B cell (primary cell): Measurements from ENCODE around the gene SERP1. TPM values are rescaled to one million over a fixed set of nuclear protein-coding genes. Genes with fewer than 3 reads are reported as not detected.

Source experiments
- ATAC-seq: fragments of 200-7000 bp; cut with Tn5 transposase; one replicate; pipeline ENCODE4 v1.10.0; 2021; ENCODE audit warnings: low read depth, mild to moderate bottlenecking, moderate number of reproducible peaks, moderate library complexity
- CTCF ChIA-PET: fragments of 350-600 bp; sonication (Branson Sonifier 250); formaldehyde crosslinking; loops from one replicate; lab custom pipeline; 2021; ENCODE audit warnings: antibody characterized with exemption, inconsistent platforms; lab: Charles Lee
- POLR2A ChIA-PET: fragments of 350-600 bp; sonication (Branson Sonifier 250); formaldehyde crosslinking; loops from one replicate; lab custom pipeline; 2021; ENCODE audit warnings: antibody characterized with exemption; lab: Charles Lee
- DNase-seq: peaks from one replicate; pipeline ENCODE4 v3.0.0; 2013
- H2AFZ ChIP-seq: 2 replicates; pipeline ENCODE4 v1.6.1; 2012; ENCODE audit warnings: mild to moderate bottlenecking, low read depth, low read length; ENCODE audit not compliant: insufficient read depth, poor library complexity, severe bottlenecking
- H3K27ac ChIP-seq, 2 donors: 1 replicate in 1 of 2; 2 replicates in 1 of 2; pipeline ENCODE4 v1.5.1; 2012 to 2013; ENCODE audit warnings: low read length in 2 of 2, mild to moderate bottlenecking in 2 of 2, moderate library complexity in 1 of 2
- H3K27me3 ChIP-seq, 4 experiments: fragments of 200-600 bp in 1 of 4; sonication (generic) in 1 of 4; replicated peaks in 1 of 4; 1 replicate in 2 of 4; 2 replicates in 2 of 4; pipeline versions ENCODE4 v1.6.1 to v1.7.0; 2013 to 2016; ENCODE audit warnings: low read length in 3 of 4, mild to moderate bottlenecking in 2 of 4, mixed read lengths in 1 of 4, moderate library complexity in 1 of 4; ENCODE audit not compliant: insufficient read depth in 4 of 4, control insufficient read depth in 3 of 4; ENCODE audit errors: control extremely low read depth in 1 of 4
- H3K36me3 ChIP-seq, 2 experiments: replicated peaks in 1 of 2; 1 replicate in 1 of 2; 2 replicates in 1 of 2; pipeline versions ENCODE4 v1.6.1 to v1.7.1; 2013; ENCODE audit warnings: low read length in 1 of 2; ENCODE audit not compliant: insufficient read depth in 2 of 2, control insufficient read depth in 1 of 2; ENCODE audit errors: control extremely low read depth in 1 of 2, extremely low read depth in 1 of 2
- H3K4me1 ChIP-seq, 2 donors: fragments of 200-600 bp in 1 of 2; sonication (generic) in 1 of 2; 1 replicate in 1 of 2; 2 replicates in 1 of 2; pipeline versions ENCODE4 v1.5.1 to v1.6.1; 2013 to 2017; ENCODE audit warnings: low read length in 2 of 2; ENCODE audit not compliant: control insufficient read depth in 2 of 2, insufficient read depth in 2 of 2
- H3K4me2 ChIP-seq: replicated peaks from 2 replicates; pipeline ENCODE3; 2012; ENCODE audit warnings: mild to moderate bottlenecking, low read depth, low read length; ENCODE audit not compliant: poor library complexity, severe bottlenecking
- H3K4me3 ChIP-seq, 5 experiments: fragments of 200-600 bp in 1 of 5; sonication (generic) in 1 of 5; 1 replicate in 3 of 5; 2 replicates in 2 of 5; pipeline versions ENCODE4 v1.5.1 to v1.7.0; 2011 to 2016; ENCODE audit warnings: low read length in 4 of 5, mild to moderate bottlenecking in 4 of 5, low read depth in 2 of 5, control low read depth in 1 of 5, moderate library complexity in 1 of 5; ENCODE audit not compliant: insufficient read depth in 1 of 5; ENCODE audit errors: control extremely low read depth in 1 of 5, extremely low read depth in 1 of 5
- H3K79me2 ChIP-seq: fragments of 200-600 bp; sonication (generic); one replicate; pipeline ENCODE4 v1.6.0; 2016; ENCODE audit warnings: low read length; ENCODE audit not compliant: control insufficient read depth, insufficient read depth
- H3K9ac ChIP-seq: fragments of 200-600 bp; sonication (generic); 2 replicates; pipeline ENCODE4 v1.6.1; 2017; ENCODE audit warnings: mild to moderate bottlenecking, low read length, moderate library complexity
- H3K9me3 ChIP-seq, 3 donors: one replicate each; pipeline versions ENCODE4 v1.6.1 to v1.7.1; 2013; ENCODE audit warnings: low read length in 2 of 3; ENCODE audit not compliant: control insufficient read depth in 2 of 3, insufficient read depth in 1 of 3; ENCODE audit errors: control extremely low read depth in 1 of 3
- H4K20me1 ChIP-seq: 2 replicates; pipeline ENCODE4 v1.6.0; 2012; ENCODE audit warnings: mild to moderate bottlenecking, low read length; ENCODE audit not compliant: insufficient read depth, control insufficient read depth, poor library complexity, severe bottlenecking
- H3K27ac Mint-ChIP-seq: one replicate; pipeline ENCODE4 v1.8.0; 2021; ENCODE audit warnings: mixed read lengths
- H3K27me3 Mint-ChIP-seq: one replicate; pipeline ENCODE4 v1.8.0; 2021; ENCODE audit warnings: mixed read lengths
- H3K4me1 Mint-ChIP-seq: one replicate; pipeline ENCODE4 v1.8.0; 2021; ENCODE audit warnings: mixed read lengths
- H3K4me3 Mint-ChIP-seq: one replicate; pipeline ENCODE4 v1.8.0; 2021; ENCODE audit warnings: mixed read lengths
- H3K9me3 Mint-ChIP-seq: one replicate; pipeline ENCODE4 v1.8.0; 2022; ENCODE audit warnings: mixed read lengths; ENCODE audit not compliant: insufficient read depth
- EZH2 ChIP-seq: IDR thresholded peaks from 2 replicates; pipeline ENCODE4 v1.6.1; 2012; ENCODE audit warnings: borderline replicate concordance, low read depth, mild to moderate bottlenecking, moderate library complexity, low read length; ENCODE audit not compliant: insufficient read depth, poor library complexity, severe bottlenecking
- WGBS: methylation state at CpG from one replicate; pipeline ENCODE4 v1.1.5; 2013; ENCODE audit warnings: missing lambda C conversion rate; ENCODE audit not compliant: insufficient coverage; 5-methylcytosine and 5-hydroxymethylcytosine counted together
- intact Hi-C: fragments of 100-400 bp; cut with micrococcal nuclease; formaldehyde crosslinking; loops from one replicate; pipeline ENCODE4 v1.10.0; 2022
- polyA plus RNA-seq: library from polyadenylated mRNA; depleted of rRNA; stranded (reverse); fragments of >200 nt; gene quantifications from 2 replicates; pipeline ENCODE4 v1.2.3, GENCODE V29; 2012
- total RNA-seq, 2 donors: library from RNA; stranded (reverse); fragments of 120-200 nt in 1 of 2; gene quantifications; 1 replicate in 1 of 2; 2 replicates in 1 of 2; pipeline versions ENCODE4 v1.2.3 to v1.2.4, GENCODE V29; 2013 to 2022
- TF ChIP-seq, protein P1 (sequence below): fragments of 200-600 bp; IDR thresholded peaks from one replicate; pipeline ENCODE4 v1.8.0; 2022; ENCODE audit warnings: antibody characterized with exemption, mild to moderate bottlenecking

The SERP1 gene
- total and polyA plus RNA-seq, 2 donors (not counting 1 experiment from before 2014, with no cell fraction given) = 84.6 to 114 TPM

DNA sequence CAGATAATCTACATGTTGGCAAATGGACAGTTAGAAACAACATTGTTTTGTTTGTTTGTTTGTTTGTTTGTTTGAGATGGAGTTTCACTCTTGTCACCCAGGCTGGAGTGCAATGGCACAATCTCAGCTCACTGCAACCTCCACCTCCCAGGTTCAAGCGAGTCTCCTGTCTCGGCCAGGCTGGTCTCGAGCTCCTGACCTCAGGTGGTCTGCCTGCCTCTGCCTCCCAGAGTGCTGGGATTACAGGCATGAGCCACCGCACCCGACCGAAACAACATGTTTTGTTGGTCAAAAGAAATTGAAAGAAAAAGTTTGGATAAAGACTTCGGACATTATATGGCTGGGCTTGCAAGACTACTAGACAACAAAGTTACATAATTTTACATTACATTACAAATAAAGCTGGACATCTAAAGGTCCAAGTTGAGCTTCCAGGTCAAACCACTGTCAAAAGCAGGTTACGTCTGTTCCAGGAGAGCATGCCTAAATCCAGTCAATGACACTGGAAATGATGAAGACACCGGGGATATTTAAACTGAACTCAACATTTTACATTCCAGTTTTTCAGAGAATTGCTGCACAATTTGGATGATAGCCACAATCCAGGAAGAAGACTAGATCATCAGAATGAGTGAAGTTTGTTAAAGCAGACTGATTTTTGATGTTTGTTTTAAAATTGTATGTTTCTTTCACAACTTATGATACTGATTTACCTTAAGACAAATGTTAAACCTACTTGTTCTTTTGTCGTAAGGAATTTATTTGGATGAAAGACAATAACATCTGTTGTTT is 18.6 kb downstream of the SERP1 start:
- POLR2A ChIA-PET = no interaction called here
- Histone ChIP-seq H3K9me3 (no peaks in the 10 kb centered on the region), H3K36me3 (no peaks in the 10 kb centered on the region), H3K27ac (no peak overlapping the region), H2AFZ (no peak overlapping the region), H4K20me1 (no peaks in the 10 kb centered on the region), H3K4me2 (no peak overlapping the region), H3K4me3 (no peak overlapping the region), H3K79me2 (no peaks in the 10 kb centered on the region), H3K4me1 (no peaks in the 10 kb centered on the region), H3K27me3 (no peaks in the 10 kb centered on the region), H3K9ac (no peak overlapping the region)
- no peak overlapping the region for H3K27ac Mint-ChIP-seq
- DNase-seq = no peak
- ATAC-seq = no peak
- WGBS = 83% methylated on average over 4 of the region's 10 CpGs
- H3K27me3 Mint-ChIP-seq = peaks cover 6% of the 10 kb centered on the region
- CTCF ChIA-PET = interaction anchor here (0.6 to 2.7 kb wide), 15 partner anchors 16 to 628 kb away, joined by 3 to 15 read pairs (median 3); partner anchors contain the start of genes EIF2A and SERP1
- TF ChIP-seq, protein P1, sequence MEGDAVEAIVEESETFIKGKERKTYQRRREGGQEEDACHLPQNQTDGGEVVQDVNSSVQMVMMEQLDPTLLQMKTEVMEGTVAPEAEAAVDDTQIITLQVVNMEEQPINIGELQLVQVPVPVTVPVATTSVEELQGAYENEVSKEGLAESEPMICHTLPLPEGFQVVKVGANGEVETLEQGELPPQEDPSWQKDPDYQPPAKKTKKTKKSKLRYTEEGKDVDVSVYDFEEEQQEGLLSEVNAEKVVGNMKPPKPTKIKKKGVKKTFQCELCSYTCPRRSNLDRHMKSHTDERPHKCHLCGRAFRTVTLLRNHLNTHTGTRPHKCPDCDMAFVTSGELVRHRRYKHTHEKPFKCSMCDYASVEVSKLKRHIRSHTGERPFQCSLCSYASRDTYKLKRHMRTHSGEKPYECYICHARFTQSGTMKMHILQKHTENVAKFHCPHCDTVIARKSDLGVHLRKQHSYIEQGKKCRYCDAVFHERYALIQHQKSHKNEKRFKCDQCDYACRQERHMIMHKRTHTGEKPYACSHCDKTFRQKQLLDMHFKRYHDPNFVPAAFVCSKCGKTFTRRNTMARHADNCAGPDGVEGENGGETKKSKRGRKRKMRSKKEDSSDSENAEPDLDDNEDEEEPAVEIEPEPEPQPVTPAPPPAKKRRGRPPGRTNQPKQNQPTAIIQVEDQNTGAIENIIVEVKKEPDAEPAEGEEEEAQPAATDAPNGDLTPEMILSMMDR = no peak
- TF ChIP-seq EZH2 = no peak
- no peaks in the 10 kb centered on the region for H3K4me1 Mint-ChIP-seq
- intact Hi-C loops = loop anchor here (1.0 kb wide), 3 partner anchors 194 to 619 kb away; no protein-coding TSS in a partner anchor
- H3K4me3 Mint-ChIP-seq = no peak overlapping the region
- no peaks in the 10 kb centered on the region for H3K9me3 Mint-ChIP-seq

DNA sequence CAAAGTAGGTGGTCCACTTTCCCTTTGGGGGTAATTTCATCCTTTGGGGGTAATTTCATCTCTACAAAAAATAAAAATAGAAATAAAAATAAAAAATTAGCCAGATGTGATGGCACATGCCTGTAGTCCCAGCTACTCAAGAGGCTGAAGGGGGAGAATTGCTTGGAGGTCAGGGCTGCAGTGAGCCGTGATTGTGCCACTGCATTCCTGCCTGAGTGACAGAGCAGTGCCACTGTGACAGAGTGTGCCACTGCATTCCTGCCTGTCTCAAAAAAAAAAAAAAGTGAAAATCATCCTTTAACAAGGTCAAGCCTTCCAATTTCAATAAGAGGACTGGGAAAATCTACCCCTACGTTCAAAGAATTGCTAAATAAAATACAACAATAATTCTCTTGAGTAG is 22.8 kb downstream of the SERP1 start:
- ATAC-seq = no peak
- 100% methylated on average over 1 of the region's 2 CpGs for WGBS
- H3K9me3 Mint-ChIP-seq = no peaks in the 10 kb centered on the region
- Histone ChIP-seq H2AFZ (no peak overlapping the region), H3K27me3 (no peaks in the 10 kb centered on the region), H3K36me3 (no peaks in the 10 kb centered on the region), H4K20me1 (no peaks in the 10 kb centered on the region), H3K79me2 (no peaks in the 10 kb centered on the region), H3K4me3 (no peak overlapping the region), H3K9ac (no peak overlapping the region), H3K4me2 (no peak overlapping the region), H3K4me1 (no peaks in the 10 kb centered on the region), H3K27ac (no peak overlapping the region), H3K9me3 (no peaks in the 10 kb centered on the region)
- no peak overlapping the region for H3K27ac Mint-ChIP-seq
- intact Hi-C loops = no loop called here
- H3K4me3 Mint-ChIP-seq = no peak overlapping the region
- TF ChIP-seq, protein P1 = no peak
- no peak for TF ChIP-seq EZH2
- ChIA-PET CTCF (interaction anchor here (0.6 kb wide), 1 partner anchor 619 kb away, joined by 4 read pairs; no protein-coding TSS in a partner anchor), POLR2A (no interaction called here)
- no peak for DNase-seq
- no peaks in the 10 kb centered on the region for H3K4me1 Mint-ChIP-seq
- H3K27me3 Mint-ChIP-seq = peaks cover 6% of the 10 kb centered on the region
